ENCODE data around the gene INPP5J.

INPP5J gene

DNA sequence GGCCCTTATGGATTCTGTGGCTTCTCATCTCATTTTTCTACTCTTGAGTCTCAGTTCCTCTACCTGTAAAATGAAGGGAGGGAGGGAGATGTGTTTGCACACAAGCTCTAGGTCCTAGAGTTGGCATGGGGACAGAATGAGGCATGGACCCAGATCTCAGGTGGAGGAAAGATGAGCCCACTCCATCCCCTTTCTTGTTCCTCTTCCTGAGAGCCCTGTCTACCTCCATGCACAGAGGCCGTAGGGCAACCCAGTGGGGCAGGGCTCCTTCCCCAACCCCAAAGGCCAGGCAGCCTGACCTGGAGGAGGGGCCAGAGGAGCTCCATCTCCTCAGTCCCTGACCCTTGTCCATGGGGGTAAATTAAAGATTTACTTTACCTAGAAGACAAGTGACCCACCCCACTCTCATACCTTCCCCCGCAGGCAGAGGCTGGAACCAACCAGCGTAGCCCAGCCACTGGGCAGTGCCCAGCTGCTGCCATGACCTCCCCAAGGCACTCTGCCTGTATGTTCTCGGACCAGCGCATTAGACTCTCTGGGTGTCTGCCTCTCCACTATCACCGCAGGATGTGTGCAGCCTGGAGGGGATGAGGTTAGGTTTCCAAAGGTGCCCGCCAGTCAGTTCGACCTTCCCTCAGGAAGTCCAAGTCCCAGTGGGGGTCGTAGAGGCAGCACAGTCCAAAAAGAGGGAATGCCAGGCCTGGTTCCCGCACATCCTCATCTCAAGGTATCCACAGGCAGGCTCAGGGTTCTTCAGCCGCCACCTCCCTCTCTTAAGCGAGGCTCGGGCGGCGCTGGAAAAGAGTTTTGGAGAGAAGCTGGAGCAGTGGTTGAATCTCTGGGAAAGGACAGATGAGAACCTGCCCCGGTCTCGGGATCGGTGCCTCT lies 38.6 kb upstream of the INPP5J start:
- no peaks in the 10 kb centered on the region for H3K9me3 Mint-ChIP-seq
- H3K27ac Mint-ChIP-seq, result peak overlapping the region; percentile 85
- DNase-seq (no peak), ATAC-seq (no peak)
- no peaks in the 10 kb centered on the region for H3K36me3 Mint-ChIP-seq (ENCODE audit: low read depth)
- no peaks in the 10 kb centered on the region for H3K27me3 Mint-ChIP-seq
- H3K4me3 Mint-ChIP-seq, result peak overlapping the region; percentile 90
- peaks cover 34% of the 10 kb centered on the region for H3K4me1 Mint-ChIP-seq

DNA sequence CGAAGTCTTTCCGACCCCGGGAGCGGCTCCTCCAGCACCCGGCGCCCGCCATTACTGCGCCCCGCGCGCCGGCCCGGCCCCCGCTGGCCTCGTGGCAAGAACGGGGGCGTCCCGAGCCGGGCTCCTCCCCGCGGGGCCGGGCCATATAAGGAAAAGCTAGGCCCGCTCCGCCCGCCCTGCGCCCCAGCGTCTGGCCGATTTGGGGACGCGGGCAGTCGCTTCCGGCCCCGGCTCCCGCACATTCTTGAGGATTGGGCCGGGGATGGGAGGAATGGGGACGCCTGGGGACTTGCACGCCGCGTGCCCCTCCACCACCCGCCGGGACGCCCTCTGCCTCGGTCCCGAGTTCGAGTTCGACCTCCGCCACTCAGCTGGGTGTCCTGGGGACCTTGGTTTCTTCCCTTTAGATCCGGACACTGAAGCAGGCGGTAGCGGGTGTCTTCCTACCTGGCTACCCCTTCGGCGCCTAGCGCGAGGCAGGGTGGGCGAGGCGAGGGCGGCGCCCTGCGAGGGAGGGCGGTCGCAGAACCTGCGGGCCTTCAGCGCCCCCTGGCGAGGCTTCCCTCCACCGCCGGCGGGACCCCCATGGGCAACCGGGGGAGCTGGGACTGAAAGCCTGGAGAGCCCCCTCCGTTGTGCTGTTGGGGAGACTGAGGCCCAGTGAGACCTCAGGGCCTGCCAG lies 37.8 kb upstream of the INPP5J start:
- H3K27me3 Mint-ChIP-seq, result no peaks in the 10 kb centered on the region
- H3K4me3 Mint-ChIP-seq, result peak overlapping the region; percentile 90
- peaks cover 34% of the 10 kb centered on the region for H3K4me1 Mint-ChIP-seq
- ATAC-seq (peak; percentile 76), DNase-seq (peak; percentile 91)
- no peaks in the 10 kb centered on the region for H3K9me3 Mint-ChIP-seq
- peak overlapping the region; percentile 86 for H3K27ac Mint-ChIP-seq
- H3K36me3 Mint-ChIP-seq (ENCODE audit: low read depth), result no peaks in the 10 kb centered on the region

DNA sequence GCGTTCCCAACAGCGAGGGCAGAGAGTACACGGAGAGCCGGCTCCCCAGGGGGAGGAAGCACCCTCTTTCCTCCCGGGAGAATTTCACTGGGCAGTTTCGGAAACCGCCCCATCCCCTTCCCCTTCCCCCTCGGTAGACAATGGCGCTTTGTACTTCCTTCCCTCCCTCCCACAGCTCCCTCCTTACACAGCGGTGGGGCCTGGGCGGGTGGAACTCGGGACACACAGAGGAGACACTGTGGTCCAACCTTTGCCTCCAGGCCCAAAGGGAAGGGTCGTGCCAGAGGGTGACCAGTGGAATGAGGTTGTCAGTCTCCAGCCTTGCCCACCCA lies 37.3 kb upstream of the INPP5J start:
- no peak for DNase-seq
- Mint-ChIP-seq H3K36me3 (ENCODE audit: low read depth) (no peaks in the 10 kb centered on the region), H3K4me3 (peak overlapping the region; percentile 82), H3K27me3 (no peaks in the 10 kb centered on the region), H3K27ac (peak overlapping the region; percentile 86), H3K4me1 (peaks cover 33% of the 10 kb centered on the region), H3K9me3 (no peaks in the 10 kb centered on the region)
- ATAC-seq, result no peak

DNA sequence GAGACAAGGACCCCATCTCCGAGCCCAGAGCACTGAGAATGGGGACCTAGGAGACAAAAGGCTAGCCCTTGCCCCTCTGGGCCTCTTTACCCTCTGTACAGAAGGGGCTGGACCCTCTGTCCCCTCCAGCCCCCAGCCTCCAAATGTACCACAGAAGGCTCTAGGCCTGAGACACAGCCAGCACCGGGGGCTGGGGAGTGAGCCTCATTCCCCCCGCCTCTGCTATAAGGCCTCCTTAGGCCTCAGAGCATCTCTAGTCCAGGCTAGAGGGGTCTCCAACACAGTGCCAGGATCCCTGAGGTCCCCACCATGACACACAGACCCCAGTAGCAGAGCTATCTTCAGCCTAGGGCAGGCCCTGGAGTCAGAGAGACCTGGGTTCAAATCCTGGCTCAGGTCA lies 36.8 kb upstream of the INPP5J start:
- no peak for ATAC-seq
- peaks cover 31% of the 10 kb centered on the region for H3K4me1 Mint-ChIP-seq

DNA sequence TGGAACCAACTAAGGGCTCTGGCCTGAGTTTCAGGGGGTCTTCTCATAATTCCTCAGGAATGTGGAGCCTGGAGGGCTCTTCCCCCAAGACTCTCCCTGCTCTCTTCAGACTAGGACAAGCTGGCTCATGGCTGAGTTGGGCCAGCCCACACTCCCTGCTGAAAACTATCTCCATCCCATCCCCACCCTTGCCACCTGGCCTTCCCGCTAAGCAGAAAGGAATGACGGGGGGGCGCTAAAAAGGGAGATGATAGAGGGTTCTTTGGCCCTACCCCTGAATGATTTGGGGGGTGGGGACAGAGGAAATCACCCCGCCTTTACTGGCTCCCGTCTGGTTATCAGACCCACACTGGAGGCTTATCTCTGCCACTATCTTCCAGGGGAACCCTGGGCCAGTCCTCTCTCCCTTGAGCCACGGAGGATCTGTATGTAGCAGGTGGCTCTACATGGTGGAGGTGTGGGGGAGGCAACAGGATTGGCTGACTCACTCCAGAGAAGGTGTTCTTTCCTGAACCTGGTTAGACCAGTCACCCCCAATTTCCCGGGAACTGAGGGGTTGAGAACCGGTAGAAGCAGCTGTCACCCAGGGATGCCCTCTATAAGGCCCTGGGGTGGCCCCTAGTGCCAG lies 35.9 kb upstream of the INPP5J start:
- Mint-ChIP-seq H3K36me3 (ENCODE audit: low read depth) (no peaks in the 10 kb centered on the region), H3K4me1 (peaks cover 27% of the 10 kb centered on the region), H3K9me3 (no peaks in the 10 kb centered on the region), H3K27me3 (no peaks in the 10 kb centered on the region), H3K27ac (no peak overlapping the region), H3K4me3 (no peak overlapping the region)
- no peak for ATAC-seq
- DNase-seq, result no peak

More for the DNA sequence above, 36.8 kb upstream of the INPP5J start:
- no peak for DNase-seq
- Mint-ChIP-seq H3K36me3 (ENCODE audit: low read depth) (no peaks in the 10 kb centered on the region), H3K27ac (no peak overlapping the region), H3K27me3 (no peaks in the 10 kb centered on the region), H3K4me3 (peak overlapping the region; percentile 82), H3K9me3 (no peaks in the 10 kb centered on the region)

DNA sequence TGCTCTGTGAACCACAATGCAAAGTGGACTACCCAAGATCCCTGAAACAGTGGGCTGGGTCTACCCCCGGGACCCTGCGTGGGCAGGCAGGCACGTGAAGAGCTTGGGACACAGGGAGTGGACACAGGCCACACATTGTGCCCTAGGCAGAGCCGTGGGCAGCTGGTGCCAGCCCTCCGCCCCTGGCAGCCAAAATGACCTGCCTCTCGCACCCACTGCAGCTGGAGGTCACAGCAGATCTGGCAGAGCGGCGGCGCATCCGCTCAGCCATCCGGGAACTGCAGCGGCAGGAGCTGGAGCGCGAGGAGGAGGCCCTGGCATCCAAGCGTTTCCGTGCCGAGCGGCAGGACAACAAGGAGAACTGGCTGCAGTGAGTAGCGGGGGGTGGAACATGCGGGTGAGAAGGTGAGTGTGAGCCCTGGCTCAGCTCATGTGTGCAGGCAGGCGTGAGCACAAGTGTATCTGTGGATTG lies 35.0 kb upstream of the INPP5J start:
- ATAC-seq (no peak), DNase-seq (no peak)
- Mint-ChIP-seq H3K4me3 (no peak overlapping the region), H3K27ac (no peak overlapping the region), H3K36me3 (ENCODE audit: low read depth) (no peaks in the 10 kb centered on the region), H3K27me3 (no peaks in the 10 kb centered on the region), H3K4me1 (peaks cover 17% of the 10 kb centered on the region), H3K9me3 (no peaks in the 10 kb centered on the region)

DNA sequence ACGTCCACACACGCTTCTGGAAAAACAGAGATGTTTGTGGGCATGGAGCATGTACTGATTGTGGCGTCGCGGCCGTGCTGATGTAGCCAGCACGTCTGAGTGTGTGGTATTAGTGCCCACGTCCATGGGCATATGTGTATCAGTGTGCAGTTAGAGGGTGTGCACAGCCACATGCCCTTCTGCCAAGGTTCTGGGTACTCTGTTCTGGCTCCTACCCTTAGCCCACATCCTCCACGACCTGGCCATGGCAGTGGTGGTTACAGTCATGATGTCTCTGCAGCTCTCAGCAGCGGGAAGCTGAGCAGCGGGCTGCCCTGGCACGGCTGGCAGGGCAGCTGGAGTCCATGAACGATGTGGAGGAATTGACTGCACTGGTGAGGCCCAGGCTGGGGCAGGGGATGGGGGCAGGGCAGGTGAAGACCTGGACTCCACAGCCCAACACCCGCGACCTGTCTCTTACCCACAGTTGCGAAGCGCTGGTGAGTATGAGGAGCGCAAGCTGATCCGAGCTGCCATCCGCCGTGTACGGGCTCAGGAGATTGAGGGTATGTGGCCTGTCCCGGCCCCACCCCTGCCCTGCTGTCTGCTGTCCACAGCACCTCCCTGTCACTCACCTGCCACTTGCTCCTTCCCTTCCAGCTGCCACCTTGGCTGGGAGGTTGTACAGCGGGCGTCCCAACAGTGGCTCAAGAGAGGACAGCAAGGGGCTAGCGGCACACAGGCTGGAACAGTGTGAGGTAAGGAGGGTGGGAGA lies 34.4 kb upstream of the INPP5J start:
- ATAC-seq (no peak), DNase-seq (no peak)
- peaks cover 11% of the 10 kb centered on the region for H3K4me1 Mint-ChIP-seq
- H3K4me3 Mint-ChIP-seq, result no peak overlapping the region
- no peaks in the 10 kb centered on the region for H3K27me3 Mint-ChIP-seq
- H3K36me3 Mint-ChIP-seq (ENCODE audit: low read depth), result no peaks in the 10 kb centered on the region
- no peaks in the 10 kb centered on the region for H3K9me3 Mint-ChIP-seq
- no peak overlapping the region for H3K27ac Mint-ChIP-seq

DNA sequence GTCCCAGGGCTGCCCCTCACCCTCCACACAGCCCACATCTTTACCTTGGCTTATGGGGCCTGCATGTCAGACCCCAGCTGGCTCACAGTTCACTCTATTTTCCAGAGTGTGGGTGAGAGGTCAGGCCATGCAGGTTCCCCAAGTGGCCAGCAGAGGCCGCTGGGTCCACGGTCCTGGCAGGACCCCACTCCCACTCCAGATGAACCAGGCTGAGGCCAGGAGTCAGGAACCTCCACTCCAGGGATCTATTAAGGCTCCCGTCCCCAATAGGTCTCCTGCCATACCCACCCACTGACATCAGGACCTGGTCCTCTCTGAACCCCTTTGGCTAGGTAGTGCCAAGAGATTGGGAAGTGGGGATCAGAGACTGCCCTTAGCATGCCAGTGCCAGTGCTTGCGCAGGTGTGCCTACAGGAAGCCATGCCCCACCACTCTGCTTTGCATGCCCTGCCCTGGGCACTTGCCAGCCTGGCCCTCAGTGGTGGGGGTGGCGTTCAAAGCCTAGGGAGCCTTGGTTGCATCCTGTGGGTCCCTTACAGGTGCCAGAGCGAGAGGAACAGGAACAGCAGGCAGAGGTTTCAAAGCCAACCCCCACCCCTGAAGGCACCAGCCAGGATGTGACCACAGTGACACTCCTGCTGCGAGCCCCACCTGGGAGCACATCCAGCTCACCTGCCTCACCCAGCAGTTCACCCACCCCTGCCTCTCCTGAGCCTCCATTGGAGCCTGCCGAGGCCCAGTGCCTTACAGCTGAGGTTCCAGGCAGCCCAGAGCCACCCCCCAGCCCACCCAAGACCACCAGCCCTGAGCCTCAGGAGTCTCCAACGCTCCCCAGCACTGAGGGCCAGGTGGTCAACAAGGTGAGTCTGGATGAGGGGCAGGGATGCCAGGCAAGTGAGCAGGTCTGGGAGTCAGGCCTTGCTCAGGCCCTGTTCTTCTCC lies 33.3 kb upstream of the INPP5J start:
- Mint-ChIP-seq H3K4me3 (no peak overlapping the region), H3K9me3 (no peaks in the 10 kb centered on the region), H3K4me1 (peaks cover 1% of the 10 kb centered on the region), H3K36me3 (ENCODE audit: low read depth) (no peaks in the 10 kb centered on the region), H3K27me3 (no peaks in the 10 kb centered on the region), H3K27ac (no peak overlapping the region)
- ATAC-seq (no peak), DNase-seq (peak; percentile 32)

DNA sequence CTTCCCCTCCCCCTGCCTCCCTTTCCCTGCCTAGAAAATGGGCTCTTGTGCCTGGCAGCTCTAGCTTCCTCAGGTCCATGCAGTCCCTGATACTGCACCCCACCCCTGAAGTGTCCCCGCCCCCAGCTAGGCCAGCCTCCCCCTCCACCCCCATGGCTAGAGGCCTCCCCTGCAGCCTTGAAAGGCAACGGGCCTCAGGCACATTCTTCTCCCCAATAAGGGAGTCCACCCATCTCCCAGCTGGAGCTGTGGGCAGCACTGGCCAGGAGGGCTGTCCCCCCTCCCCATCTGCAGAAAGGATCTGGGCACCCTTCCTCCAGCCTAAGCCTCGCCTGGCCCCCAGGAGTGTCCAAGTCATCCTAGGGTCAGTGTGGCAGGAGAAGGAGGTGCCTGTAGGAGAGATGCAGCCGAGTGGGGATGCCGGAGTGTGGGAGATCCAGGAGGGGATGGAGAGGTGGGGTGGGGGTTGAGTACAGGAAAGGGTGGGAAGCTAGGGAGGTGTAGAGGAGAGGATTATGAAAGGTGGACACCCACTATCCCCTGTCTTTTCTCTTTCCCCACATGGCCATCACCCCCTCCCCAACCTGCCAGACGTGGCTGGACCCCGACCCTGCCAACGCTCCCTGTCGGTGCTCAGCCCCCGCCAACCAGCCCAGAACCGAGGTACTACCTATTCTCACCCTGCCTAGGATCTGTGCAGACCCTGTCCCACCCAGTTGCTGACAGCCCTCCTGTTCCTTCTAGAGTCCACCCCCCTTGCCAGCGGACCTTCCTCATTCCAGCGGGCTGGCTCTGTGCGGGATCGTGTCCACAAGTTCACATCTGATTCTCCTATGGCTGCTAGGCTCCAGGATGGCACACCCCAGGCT lies 32.3 kb upstream of the INPP5J start:
- Mint-ChIP-seq H3K27ac (no peak overlapping the region), H3K9me3 (no peaks in the 10 kb centered on the region), H3K36me3 (ENCODE audit: low read depth) (no peaks in the 10 kb centered on the region), H3K27me3 (no peaks in the 10 kb centered on the region), H3K4me3 (no peak overlapping the region), H3K4me1 (no peaks in the 10 kb centered on the region)
- DNase-seq (no peak), ATAC-seq (no peak)

DNA sequence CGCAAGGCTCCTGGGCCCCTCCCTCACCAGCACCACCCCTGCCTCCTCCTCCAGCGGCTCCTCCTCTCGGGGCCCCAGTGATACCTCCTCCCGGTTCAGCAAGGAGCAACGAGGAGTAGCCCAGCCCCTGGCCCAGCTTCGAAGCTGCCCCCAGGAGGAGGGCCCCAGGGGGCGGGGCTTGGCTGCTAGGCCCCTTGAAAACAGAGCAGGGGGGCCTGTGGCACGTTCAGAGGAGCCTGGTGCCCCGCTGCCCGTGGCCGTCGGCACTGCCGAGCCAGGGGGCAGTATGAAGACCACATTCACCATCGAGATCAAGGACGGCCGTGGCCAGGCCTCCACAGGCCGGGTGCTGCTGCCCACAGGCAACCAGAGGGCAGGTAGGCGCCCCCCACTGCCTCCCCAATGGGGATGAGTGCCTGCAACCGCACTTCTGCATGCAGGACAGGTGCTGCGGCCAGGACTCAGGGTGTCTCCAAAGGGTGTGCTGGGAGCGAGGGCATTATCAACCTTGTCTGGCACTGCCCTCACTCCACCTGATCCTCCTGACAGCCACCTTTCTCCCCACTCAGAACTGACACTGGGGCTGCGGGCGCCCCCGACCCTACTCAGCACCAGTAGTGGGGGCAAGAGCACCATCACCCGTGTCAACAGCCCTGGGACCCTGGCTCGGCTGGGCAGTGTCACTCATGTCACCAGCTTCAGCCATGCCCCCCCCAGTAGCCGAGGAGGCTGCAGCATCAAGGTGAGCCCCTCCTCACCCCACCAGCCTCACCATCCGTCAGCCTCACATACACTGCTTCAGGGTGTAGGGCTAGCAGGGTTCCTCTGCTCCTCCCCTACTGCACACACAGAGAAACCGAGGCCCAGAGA lies 31.4 kb upstream of the INPP5J start:
- no peak overlapping the region for H3K27ac Mint-ChIP-seq
- H3K27me3 Mint-ChIP-seq, result no peaks in the 10 kb centered on the region
- no peaks in the 10 kb centered on the region for H3K36me3 Mint-ChIP-seq (ENCODE audit: low read depth)
- no peaks in the 10 kb centered on the region for H3K9me3 Mint-ChIP-seq
- DNase-seq, result no peak
- no peaks in the 10 kb centered on the region for H3K4me1 Mint-ChIP-seq
- ATAC-seq, result no peak
- no peak overlapping the region for H3K4me3 Mint-ChIP-seq

DNA sequence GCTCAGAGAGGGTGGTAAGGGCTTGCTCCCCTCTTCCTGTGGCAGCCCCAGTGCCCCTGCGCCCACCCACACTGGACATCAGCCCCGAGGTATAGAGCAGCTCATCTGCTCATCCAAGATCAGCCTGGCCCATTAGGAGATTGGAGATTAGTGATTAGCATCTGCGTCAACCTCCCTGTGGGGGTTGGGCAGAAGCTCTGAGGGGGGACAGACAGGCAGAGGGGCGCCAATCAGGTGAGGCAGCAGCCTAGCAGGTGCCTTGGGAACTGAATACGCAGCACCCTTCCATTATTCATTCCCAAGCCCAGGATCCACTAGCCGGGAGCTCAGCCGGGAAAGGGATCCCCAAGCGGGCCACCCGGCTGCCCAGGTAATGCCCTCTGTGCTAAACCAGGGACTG lies 30.6 kb upstream of the INPP5J start:
- ATAC-seq (no peak), DNase-seq (no peak)
- Mint-ChIP-seq H3K27me3 (no peaks in the 10 kb centered on the region), H3K9me3 (no peaks in the 10 kb centered on the region), H3K36me3 (ENCODE audit: low read depth) (no peaks in the 10 kb centered on the region), H3K27ac (no peak overlapping the region), H3K4me3 (no peak overlapping the region), H3K4me1 (no peaks in the 10 kb centered on the region)

DNA sequence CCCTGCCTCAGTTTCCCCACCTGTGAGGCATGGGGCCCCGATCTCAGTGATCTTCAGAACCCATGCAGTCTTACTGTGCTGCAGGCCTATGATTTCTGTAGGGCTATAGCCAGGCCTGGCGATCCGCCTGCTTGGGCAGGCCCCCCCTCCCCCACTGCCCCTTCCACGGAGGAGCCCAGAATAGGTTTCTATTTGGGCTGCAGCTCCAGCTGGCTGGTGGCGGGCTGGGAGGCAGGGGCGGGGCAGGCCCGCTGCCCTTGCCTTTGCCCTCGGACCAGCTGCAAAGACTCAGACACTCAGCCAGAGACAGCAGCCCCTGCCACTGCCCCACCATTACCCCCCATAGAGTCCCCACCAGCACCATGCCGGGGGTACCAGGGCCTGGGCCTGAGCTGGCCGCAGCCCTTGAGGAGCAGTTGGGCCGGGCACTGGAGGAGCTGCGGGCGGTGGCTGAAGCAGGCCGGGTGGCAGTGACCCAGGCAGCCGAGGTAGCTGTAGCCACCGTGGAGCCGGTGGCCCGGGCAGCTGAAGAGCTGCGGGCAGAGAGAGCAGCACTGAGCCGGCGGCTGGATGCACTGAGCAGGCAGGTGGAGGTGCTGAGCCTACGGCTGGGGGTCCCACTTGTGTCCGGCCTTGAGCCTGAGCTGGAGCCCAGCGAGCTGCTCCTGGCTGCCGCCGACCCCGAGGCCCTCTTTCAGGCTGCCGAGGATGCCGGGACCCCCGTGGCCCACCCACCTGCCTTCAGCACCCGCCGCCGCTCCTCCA lies 29.5 kb upstream of the INPP5J start:
- Mint-ChIP-seq H3K4me3 (no peak overlapping the region), H3K9me3 (no peaks in the 10 kb centered on the region), H3K36me3 (ENCODE audit: low read depth) (no peaks in the 10 kb centered on the region), H3K27me3 (no peaks in the 10 kb centered on the region), H3K4me1 (no peaks in the 10 kb centered on the region), H3K27ac (no peak overlapping the region)
- no peak for DNase-seq
- no peak for ATAC-seq

Data from activated naive CD8-positive, alpha-beta T cell treated with anti-CD3 and anti-CD28 coated beads, Interleukin-2, amount 50 U/mL, for 24 hours (primary cell).